ENCODE results near the gene CDK14. TPM values are rescaled to one million over a fixed set of nuclear protein-coding genes. Genes with fewer than 3 reads are reported as not detected.

Gene CDK14
- total and polyA plus RNA-seq, 2 of the 8 experiments (the other 6 are each of a cell fraction or from before 2014, with no cell fraction given): 5.5 to 47.3 TPM

DNA sequence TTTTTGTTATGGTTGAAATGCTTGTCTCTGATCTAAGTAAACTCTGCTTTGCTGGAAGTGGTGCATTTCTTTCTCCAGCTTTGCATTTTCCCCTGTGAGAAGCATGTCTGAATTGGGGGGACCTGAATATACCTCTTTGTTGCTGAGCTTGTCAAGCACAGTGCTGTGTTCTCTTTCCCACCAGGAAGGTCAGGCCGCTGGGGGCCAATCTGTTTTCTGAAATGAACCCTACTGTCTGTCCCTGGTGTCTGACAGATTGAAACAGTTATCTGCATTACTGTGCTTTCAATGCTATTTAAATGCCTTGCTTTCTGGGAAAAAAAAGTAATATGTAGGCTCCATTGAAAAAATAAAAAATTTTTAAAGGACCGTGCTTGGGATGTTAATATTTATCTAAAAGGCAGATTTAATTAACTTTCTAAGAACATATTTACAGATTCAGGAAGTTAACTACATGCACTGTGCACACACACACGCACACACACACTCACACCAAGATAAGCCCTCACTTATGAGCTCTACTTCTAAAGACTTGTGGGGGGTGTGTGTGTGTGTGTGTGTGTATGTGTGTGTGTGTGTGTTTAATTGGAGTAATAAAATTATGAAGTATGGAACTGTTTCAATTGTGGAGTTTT, 541.1 kb downstream of the CDK14 start:
- Histone ChIP-seq H4K5ac (ENCODE audit: insufficient read length, low read depth, low read length) (no peak overlapping the region), H3K9me3 (ENCODE audit: insufficient read depth in 2 of 2, low read depth in 1 of 2, low read length in 1 of 2) (no peaks in the 10 kb centered on the region), H2BK15ac (ENCODE audit: low read length) (no peak overlapping the region), H3K27ac (ENCODE audit: low read depth, low read length) (no peak overlapping the region), H2BK120ac (replicated peaks; ENCODE audit: low read depth, low read length) (no peak overlapping the region), H3K79me2 (ENCODE audit: control insufficient read depth in 1 of 2, insufficient read depth in 2 of 2, low read length in 2 of 2) (no peaks in the 10 kb centered on the region), H3K4me3 (ENCODE audit: extremely low read depth in 1 of 4, insufficient read depth in 2 of 4, low read depth in 3 of 4, low read length in 4 of 4) (no peak overlapping the region), H3K23me2 (ENCODE audit: low read depth, low read length) (no peaks in the 10 kb centered on the region), H3K4me2 (ENCODE audit: insufficient read depth in 1 of 2, low read depth in 2 of 2, low read length in 2 of 2) (no peak overlapping the region), H3K4ac (replicated peaks; ENCODE audit: insufficient read length, low read depth, low read length) (no peak overlapping the region), H3K14ac (ENCODE audit: insufficient read length) (no peak overlapping the region), H3K56ac (replicated peaks; ENCODE audit: insufficient read length, low read depth, low read length) (no peak overlapping the region), H3K4me1 (replicated peaks in 1 of 4; ENCODE audit: control insufficient read depth in 3 of 4, insufficient read depth in 4 of 4, low read length in 3 of 4) (peaks cover 0 to 10% (median 3%) of the 10 kb centered on the region in 4 experiments; a peak in 2 of 7 replicates), H4K91ac (replicated peaks; ENCODE audit: insufficient read length, low read length) (no peak overlapping the region), H3K79me1 (ENCODE audit: low read depth, low read length) (no peaks in the 10 kb centered on the region), H2BK20ac (ENCODE audit: low read length) (no peak overlapping the region), H4K20me1 (replicated peaks in 1 of 2; ENCODE audit: control insufficient read depth in 1 of 2, insufficient read depth in 2 of 2, low read length in 2 of 2) (no peaks in the 10 kb centered on the region), H2BK12ac (ENCODE audit: low read depth, low read length) (no peak overlapping the region), H4K8ac (ENCODE audit: extremely low read depth, insufficient read depth, low read length) (no peak overlapping the region), H2BK5ac (ENCODE audit: low read depth, low read length) (no peak overlapping the region), H3K18ac (ENCODE audit: extremely low read depth, low read length) (no peak overlapping the region), H2AK5ac (ENCODE audit: low read depth, low read length) (no peak overlapping the region), H3K23ac (ENCODE audit: insufficient read length) (no peak overlapping the region), H3K9ac (replicated peaks in 1 of 4; ENCODE audit: extremely low read depth in 1 of 4, low read depth in 3 of 4, low read length in 3 of 4) (no peak overlapping the region), H2AFZ (ENCODE audit: low read length) (no peak overlapping the region), H3K27me3 (replicated peaks in 1 of 4; ENCODE audit: control insufficient read depth in 3 of 4, extremely low read depth in 1 of 4, insufficient read depth in 3 of 4, low read length in 3 of 4) (no peaks in the 10 kb centered on the region), H3K36me3 (ENCODE audit: control insufficient read depth in 2 of 4, insufficient read depth in 4 of 4, low read length in 3 of 4) (no peaks in the 10 kb centered on the region)
- no peak for FAIRE-seq
- 78% methylated on average over 3 of the region's 3 CpGs; no CpG with 5 or more reads in 1 of the 2 experiments for WGBS, 2 experiments (ENCODE audit: extremely low coverage in 1 of 2, insufficient coverage in 1 of 2, insufficient read length in 1 of 2, insufficient replicate concordance in 2 of 2, low coverage in 1 of 2, low lambda C conversion rate in 2 of 2, missing lambda C conversion rate in 1 of 2)
- POLR2A ChIA-PET (ENCODE audit: partially characterized antibody): no interaction called here
- DNase-seq (ENCODE audit: low read depth in 1 of 2, low spot score in 2 of 2): no peak
- no peak for TF ChIP-seq SRF (IDR thresholded peaks at IDR 0.05; ENCODE audit: low read depth, low read length)
- TF ChIP-seq PHF8 (conservative IDR thresholded peaks at IDR 0.05; ENCODE audit: low read depth, low read length): no peak
- no peak for TF ChIP-seq HDAC2 (IDR thresholded peaks at IDR 0.05; ENCODE audit: borderline replicate concordance in 1 of 2, low read depth in 2 of 2, low read length in 2 of 2)
- no peak for TF ChIP-seq RBBP5 (IDR thresholded peaks at IDR 0.05; ENCODE audit: borderline replicate concordance, low read depth, low read length)
- no peak for TF ChIP-seq POLR2A (IDR thresholded peaks at IDR 0.05; ENCODE audit: control extremely low read depth in 1 of 2, low read depth in 2 of 2, low read length in 2 of 2)
- no peak for TF ChIP-seq BRCA1 (IDR thresholded peaks at IDR 0.05; ENCODE audit: low read depth, low read length)
- TF ChIP-seq RNF2 (IDR thresholded peaks at IDR 0.05; ENCODE audit: borderline replicate concordance, low read depth, low read length, missing control alignments, poor library complexity, severe bottlenecking): no peak
- TF ChIP-seq NRF1 (IDR thresholded peaks at IDR 0.05; ENCODE audit: low read depth, low read length): no peak
- CTCF ChIA-PET (ENCODE audit: partially characterized antibody): interaction anchor here (0.7 to 1.7 kb wide), 3 partner anchors 10 to 55 kb away, joined by 3 to 6 read pairs (median 3); no protein-coding TSS in a partner anchor
